HFFc6 (cell line): Measurements from ENCODE around the gene ADD3. TPM values are rescaled to one million over a fixed set of nuclear protein-coding genes. Genes with fewer than 3 reads are reported as not detected.

ENCODE experiments used
- DNase-seq: peaks from one replicate; pipeline ENCODE4 v3.0.0-alpha.2; 2018
- H3K27ac Mint-ChIP-seq: 2 replicates; pipeline ENCODE4 v1.8.0; 2020; ENCODE audit warnings: mild to moderate bottlenecking, mixed read lengths
- H3K27me3 Mint-ChIP-seq: 2 replicates; pipeline ENCODE4 v1.8.0; 2021; ENCODE audit warnings: mild to moderate bottlenecking, moderate library complexity, mixed read lengths; ENCODE audit not compliant: insufficient read depth
- H3K36me3 Mint-ChIP-seq: 2 replicates; pipeline ENCODE4 v1.8.0; 2021; ENCODE audit warnings: low read depth, mixed read lengths
- H3K4me1 Mint-ChIP-seq: 2 replicates; pipeline ENCODE4 v1.8.0; 2020; ENCODE audit warnings: low read depth, mixed read lengths
- H3K4me3 Mint-ChIP-seq: 2 replicates; pipeline ENCODE4 v1.8.0; 2020; ENCODE audit warnings: mild to moderate bottlenecking, moderate library complexity, mixed read lengths
- H3K9me3 Mint-ChIP-seq: 2 replicates; pipeline ENCODE4 v1.8.0; 2020; ENCODE audit warnings: mild to moderate bottlenecking, mixed read lengths
- CTCF ChIP-seq: fragments of 200-600 bp; sonication (generic); IDR thresholded peaks from 2 replicates; pipeline ENCODE4 v1.5.0; 2021; ENCODE audit warnings: antibody characterized with exemption, mild to moderate bottlenecking
- total RNA-seq, 6 experiments: library from RNA; stranded (reverse); fragmentation: NEBNext Ultra II Directional; extraction: Animal tissue kit (Norgen Biotek cat#: 25700); gene quantifications; 2 replicates in 1 of 6; 3 replicates in 5 of 6; pipeline ENCODE4 v1.2.3, GENCODE V29; 2021

ADD3 gene
- total RNA-seq, 6 experiments from 2014 or later: 46.4 to 57.4 (median 51.5) TPM

GRCh38 chr10:110073896-110074295, 66.1 kb downstream of the ADD3 start:
- Mint-ChIP-seq H3K36me3 (no peaks in the 10 kb centered on the region), H3K27me3 (no peaks in the 10 kb centered on the region; the same call in 1 of the 2 replicates), H3K4me1 (peaks cover 67% of the 10 kb centered on the region), H3K9me3 (no peaks in the 10 kb centered on the region), H3K27ac (peak overlapping the region; percentile 15), H3K4me3 (peak overlapping the region; percentile 75)
- no peak for DNase-seq
- no peak for TF ChIP-seq CTCF

- H3K4me3 Mint-ChIP-seq: peak overlapping the region; percentile 75
- DNase-seq: no peak
- H3K4me1 Mint-ChIP-seq: peaks cover 67% of the 10 kb centered on the region
- no peaks in the 10 kb centered on the region for H3K36me3 Mint-ChIP-seq
- H3K27me3 Mint-ChIP-seq: no peaks in the 10 kb centered on the region; the same call in 1 of the 2 replicates
- peak overlapping the region; percentile 75 for H3K27ac Mint-ChIP-seq
- no peaks in the 10 kb centered on the region for H3K9me3 Mint-ChIP-seq
- TF ChIP-seq CTCF: no peak
Observed at GRCh38 chr10:110074298-110074697, 66.5 kb downstream of the ADD3 start.

GRCh38 chr10:110074758-110075671, 67.2 kb downstream of the ADD3 start:
- no peaks in the 10 kb centered on the region for H3K36me3 Mint-ChIP-seq
- peaks cover 59% of the 10 kb centered on the region for H3K4me1 Mint-ChIP-seq
- peak; percentile 68 for DNase-seq
- no peaks in the 10 kb centered on the region; the same call in 1 of the 2 replicates for H3K27me3 Mint-ChIP-seq
- H3K27ac Mint-ChIP-seq: peak overlapping the region; percentile 75
- no peak for TF ChIP-seq CTCF
- H3K4me3 Mint-ChIP-seq: peak overlapping the region; percentile 75
- no peaks in the 10 kb centered on the region for H3K9me3 Mint-ChIP-seq

GRCh38 chr10:110075686-110076085, 67.9 kb downstream of the ADD3 start:
- no peak for DNase-seq
- TF ChIP-seq CTCF: no peak
- no peaks in the 10 kb centered on the region for H3K36me3 Mint-ChIP-seq
- H3K9me3 Mint-ChIP-seq: no peaks in the 10 kb centered on the region
- H3K4me1 Mint-ChIP-seq: peaks cover 57% of the 10 kb centered on the region
- no peaks in the 10 kb centered on the region; the same call in 1 of the 2 replicates for H3K27me3 Mint-ChIP-seq
- peak overlapping the region; percentile 75 for H3K27ac Mint-ChIP-seq
- peak overlapping the region; percentile 75 for H3K4me3 Mint-ChIP-seq

- H3K4me1 Mint-ChIP-seq: peaks cover 64% of the 10 kb centered on the region
- DNase-seq: peak; percentile 42
- H3K4me3 Mint-ChIP-seq: peak overlapping the region; percentile 44
- peak overlapping the region; percentile 70 for H3K27ac Mint-ChIP-seq
- TF ChIP-seq CTCF: no peak
- H3K9me3 Mint-ChIP-seq: no peaks in the 10 kb centered on the region
- no peaks in the 10 kb centered on the region for H3K36me3 Mint-ChIP-seq
- no peaks in the 10 kb centered on the region; the same call in 1 of the 2 replicates for H3K27me3 Mint-ChIP-seq
Observed at GRCh38 chr10:110076559-110077318, 69.0 kb downstream of the ADD3 start.
